ENCODE results near the gene DISC1.
"Not testable (repeated sequence)": the region's sequence is repeated elsewhere in the genome, so short reads cannot be mapped to it uniquely, and the experiment has no call there.

Gene DISC1

GRCh38 chr1:231931846-231932454 lies 305.4 kb downstream of the DISC1 start:
- DNase-seq (ENCODE audit: low spot score): no peak

GRCh38 chr1:231933711-231934626 lies 307.4 kb downstream of the DISC1 start:
- DNase-seq (ENCODE audit: low spot score): no peak

GRCh38 chr1:231934797-231935196 lies 308.2 kb downstream of the DISC1 start:
- no peak for DNase-seq (ENCODE audit: low spot score)

GRCh38 chr1:231935856-231936255 lies 309.3 kb downstream of the DISC1 start:
- no peak for DNase-seq (ENCODE audit: low spot score)

- no peak for DNase-seq (ENCODE audit: low spot score)
Measured at GRCh38 chr1:231936983-231937775, 310.6 kb downstream of the DISC1 start.

- DNase-seq (ENCODE audit: low spot score): no peak
Measured at GRCh38 chr1:231938211-231938610, 311.6 kb downstream of the DISC1 start.

GRCh38 chr1:231938711-231939110 lies 312.1 kb downstream of the DISC1 start:
- peak; percentile 35 for DNase-seq (ENCODE audit: low spot score)

- no peak for DNase-seq (ENCODE audit: low spot score)
Measured at GRCh38 chr1:231939118-231939517, 312.5 kb downstream of the DISC1 start.

- DNase-seq (ENCODE audit: low spot score): no peak
Measured at GRCh38 chr1:231940116-231940515, 313.5 kb downstream of the DISC1 start.

- no peak for DNase-seq (ENCODE audit: low spot score)
Measured at GRCh38 chr1:231940701-231941100, 314.1 kb downstream of the DISC1 start.

- no peak for DNase-seq (ENCODE audit: low spot score)
Measured at GRCh38 chr1:231943084-231943483, 316.5 kb downstream of the DISC1 start.

- not testable (repeated sequence) for DNase-seq (ENCODE audit: low spot score)
Measured at GRCh38 chr1:231948102-231948501, 321.5 kb downstream of the DISC1 start.

- no peak for DNase-seq (ENCODE audit: low spot score)
Measured at GRCh38 chr1:231949277-231950091, 322.9 kb downstream of the DISC1 start.

- no peak for DNase-seq (ENCODE audit: low spot score)
Measured at GRCh38 chr1:231950331-231951128, 323.9 kb downstream of the DISC1 start.

GRCh38 chr1:231951374-231951773 lies 324.8 kb downstream of the DISC1 start:
- no peak for DNase-seq (ENCODE audit: low spot score)

GRCh38 chr1:231952154-231952553 lies 325.6 kb downstream of the DISC1 start:
- DNase-seq (ENCODE audit: low spot score): no peak

GRCh38 chr1:231953660-231954059 lies 327.1 kb downstream of the DISC1 start:
- DNase-seq (ENCODE audit: low spot score): no peak

- no peak for DNase-seq (ENCODE audit: low spot score)
Measured at GRCh38 chr1:231954751-231955150, 328.2 kb downstream of the DISC1 start.

GRCh38 chr1:231957359-231957758 lies 330.8 kb downstream of the DISC1 start:
- DNase-seq (ENCODE audit: low spot score): no peak

GRCh38 chr1:231958448-231958847 lies 331.9 kb downstream of the DISC1 start:
- DNase-seq (ENCODE audit: low spot score): peak; percentile 80
